ENCODE measurements around the gene RAB5B. TPM values are rescaled to one million over a fixed set of nuclear protein-coding genes. Genes with fewer than 3 reads are reported as not detected.

Gene RAB5B
- total and polyA plus RNA-seq, 4 donors, result 64.5 to 118 (median 91.3) TPM

- WGBS, 2 donors, result 38 to 44% methylated on average over 2 of the region's 2 CpGs
- peak; percentile 28 to 74 (median 63) for DNase-seq
- TF ChIP-seq, protein P1, sequence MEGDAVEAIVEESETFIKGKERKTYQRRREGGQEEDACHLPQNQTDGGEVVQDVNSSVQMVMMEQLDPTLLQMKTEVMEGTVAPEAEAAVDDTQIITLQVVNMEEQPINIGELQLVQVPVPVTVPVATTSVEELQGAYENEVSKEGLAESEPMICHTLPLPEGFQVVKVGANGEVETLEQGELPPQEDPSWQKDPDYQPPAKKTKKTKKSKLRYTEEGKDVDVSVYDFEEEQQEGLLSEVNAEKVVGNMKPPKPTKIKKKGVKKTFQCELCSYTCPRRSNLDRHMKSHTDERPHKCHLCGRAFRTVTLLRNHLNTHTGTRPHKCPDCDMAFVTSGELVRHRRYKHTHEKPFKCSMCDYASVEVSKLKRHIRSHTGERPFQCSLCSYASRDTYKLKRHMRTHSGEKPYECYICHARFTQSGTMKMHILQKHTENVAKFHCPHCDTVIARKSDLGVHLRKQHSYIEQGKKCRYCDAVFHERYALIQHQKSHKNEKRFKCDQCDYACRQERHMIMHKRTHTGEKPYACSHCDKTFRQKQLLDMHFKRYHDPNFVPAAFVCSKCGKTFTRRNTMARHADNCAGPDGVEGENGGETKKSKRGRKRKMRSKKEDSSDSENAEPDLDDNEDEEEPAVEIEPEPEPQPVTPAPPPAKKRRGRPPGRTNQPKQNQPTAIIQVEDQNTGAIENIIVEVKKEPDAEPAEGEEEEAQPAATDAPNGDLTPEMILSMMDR (IDR thresholded peaks at IDR 0.05; ENCODE audit: control extremely low read depth, extremely low read depth), result no peak
- Histone ChIP-seq H3K9me3 (ENCODE audit: control insufficient read depth in 4 of 4, insufficient read depth in 3 of 4, low read length in 3 of 4) (no peaks in the 10 kb centered on the region), H3K4me1 (ENCODE audit: control insufficient read depth in 5 of 5, insufficient read depth in 5 of 5, low read length in 5 of 5) (no peaks in the 10 kb centered on the region), H3K27me3 (ENCODE audit: control insufficient read depth in 3 of 3, insufficient read depth in 3 of 3, low read length in 2 of 3) (no peaks in the 10 kb centered on the region), H3K4me3 (no peak overlapping the region), H3K9ac (ENCODE audit: insufficient read depth in 1 of 2, low read length in 2 of 2) (no peak overlapping the region), H3K36me3 (ENCODE audit: control insufficient read depth in 4 of 4, insufficient read depth in 4 of 4, low read length in 4 of 4) (peaks cover 0 to 6% (median 0%) of the 10 kb centered on the region in 4 donors), H3K27ac (ENCODE audit: low read depth in 1 of 2, low read length in 1 of 2) (peak overlapping the region in 1 of 2 donors; percentile 62)
- peak; percentile 49 for ATAC-seq (ENCODE audit: insufficient read depth, low FRiP score)
Observed at GRCh38 chr12:56014205-56014604, 40.3 kb downstream of the RAB5B start.

DNA sequence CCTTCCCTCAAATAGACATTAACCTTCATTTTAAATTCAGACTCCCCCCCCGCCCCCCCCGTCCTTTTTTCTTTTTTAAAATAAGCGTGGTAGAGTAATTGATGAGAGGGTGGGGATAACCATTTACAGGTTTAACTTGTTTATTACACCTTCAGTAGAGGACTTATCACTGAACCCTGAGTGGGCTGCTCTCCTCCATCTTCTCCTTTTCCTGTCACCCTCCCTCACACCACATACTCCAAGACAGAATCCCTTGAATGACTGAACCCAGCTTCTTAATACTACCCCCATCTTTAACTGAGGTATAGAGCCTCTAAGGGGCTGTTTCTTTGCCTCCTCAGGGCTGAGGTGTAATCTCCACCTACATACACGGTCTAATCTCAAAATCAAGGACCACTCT, 43.3 kb downstream of the RAB5B start:
- H3K27ac ChIP-seq (ENCODE audit: low read depth in 1 of 2, low read length in 1 of 2), result no peak overlapping the region
- H3K4me3 ChIP-seq, result no peak overlapping the region
- H3K9me3 ChIP-seq (ENCODE audit: control insufficient read depth in 4 of 4, insufficient read depth in 3 of 4, low read length in 3 of 4), result no peaks in the 10 kb centered on the region
- no peaks in the 10 kb centered on the region for H3K27me3 ChIP-seq (ENCODE audit: control insufficient read depth in 3 of 3, insufficient read depth in 3 of 3, low read length in 2 of 3)
- H3K4me1 ChIP-seq (ENCODE audit: control insufficient read depth in 5 of 5, insufficient read depth in 5 of 5, low read length in 5 of 5), result peaks cover 0 to 29% (median 3%) of the 10 kb centered on the region in 5 donors
- peaks cover 0 to 4% (median 0%) of the 10 kb centered on the region in 4 donors for H3K36me3 ChIP-seq (ENCODE audit: control insufficient read depth in 4 of 4, insufficient read depth in 4 of 4, low read length in 4 of 4)
- DNase-seq (no peak), ATAC-seq (ENCODE audit: insufficient read depth, low FRiP score) (no peak)
- WGBS, 2 donors, result 92 to 98% methylated on average over 4 of the region's 4 CpGs
- H3K9ac ChIP-seq (ENCODE audit: insufficient read depth in 1 of 2, low read length in 2 of 2), result no peak overlapping the region
- TF ChIP-seq, protein P1 (IDR thresholded peaks at IDR 0.05; ENCODE audit: control extremely low read depth, extremely low read depth), result no peak

DNA sequence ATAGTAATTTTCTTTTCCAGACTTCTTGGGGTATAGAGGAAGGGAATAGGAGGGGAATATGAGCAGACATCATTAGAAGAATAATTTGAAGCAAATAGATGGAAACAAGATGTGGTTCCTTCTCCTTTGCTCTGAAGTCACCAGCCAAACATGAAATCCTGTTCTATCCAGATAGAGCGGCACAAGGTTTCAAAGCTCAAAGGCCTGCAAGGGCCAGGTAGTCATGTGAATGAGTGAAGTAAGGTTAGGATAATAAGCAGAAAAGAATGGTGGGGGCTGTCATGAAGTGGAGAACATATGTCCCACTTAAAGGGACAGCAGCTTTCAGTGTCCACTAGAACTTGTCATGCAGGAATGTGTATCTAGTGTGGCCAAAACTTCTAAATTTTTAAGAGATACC, 44.5 kb downstream of the RAB5B start:
- TF ChIP-seq, protein P1 (IDR thresholded peaks at IDR 0.05; ENCODE audit: control extremely low read depth, extremely low read depth), result no peak
- Histone ChIP-seq H3K27me3 (ENCODE audit: control insufficient read depth in 3 of 3, insufficient read depth in 3 of 3, low read length in 2 of 3) (no peaks in the 10 kb centered on the region), H3K27ac (ENCODE audit: low read depth in 1 of 2, low read length in 1 of 2) (no peak overlapping the region), H3K36me3 (ENCODE audit: control insufficient read depth in 4 of 4, insufficient read depth in 4 of 4, low read length in 4 of 4) (peaks cover 0 to 4% (median 0%) of the 10 kb centered on the region in 4 donors), H3K4me1 (ENCODE audit: control insufficient read depth in 5 of 5, insufficient read depth in 5 of 5, low read length in 5 of 5) (peaks cover 0 to 39% (median 3%) of the 10 kb centered on the region in 5 donors), H3K9me3 (ENCODE audit: control insufficient read depth in 4 of 4, insufficient read depth in 3 of 4, low read length in 3 of 4) (no peaks in the 10 kb centered on the region), H3K9ac (ENCODE audit: insufficient read depth in 1 of 2, low read length in 2 of 2) (no peak overlapping the region), H3K4me3 (no peak overlapping the region)
- ATAC-seq (ENCODE audit: insufficient read depth, low FRiP score), result no peak
- no peak for DNase-seq
- WGBS, 2 donors, result 100% methylated on average over 1 of the region's 1 CpG

Measured in lung (tissue), 12 donors.